GM13976 (cell line): ENCODE data around the gene MST1.

Source experiments
- DNase-seq: peaks from one replicate; pipeline ENCODE4 v3.0.0; 2012; ENCODE audit warnings: low spot score
- CTCF ChIP-seq: IDR thresholded peaks from 2 replicates; pipeline ENCODE4 v1.5.1; 2012; ENCODE audit warnings: borderline replicate concordance, mild to moderate bottlenecking; ENCODE audit not compliant: insufficient read depth; ENCODE audit errors: extremely low read depth, missing control alignments, control extremely low read depth
- in situ Hi-C: fragments of 300-500 bp; cut with MboI; formaldehyde crosslinking; loops from one replicate; pipeline ENCODE4 v1.12.0; 2022; ENCODE audit warnings: low sequenced_read_pairs, mixed read lengths, inconsistent platforms; ENCODE audit not compliant: unreplicated experiment

Gene MST1

GRCh38 chr3:49727924-49728361 is 38.7 kb upstream of the MST1 start:
- no peak for TF ChIP-seq CTCF
- in situ Hi-C loops: no loop called here
- no peak for DNase-seq

- in situ Hi-C loops: no loop called here
- peak; percentile 61 for DNase-seq
- TF ChIP-seq CTCF: no peak
These were observed 38.1 kb upstream of the MST1 start for GRCh38 chr3:49727154-49727923.

- in situ Hi-C loops: no loop called here
- TF ChIP-seq CTCF: no peak
- peak; percentile 15 for DNase-seq
These were observed 36.8 kb upstream of the MST1 start for GRCh38 chr3:49725906-49726681.

GRCh38 chr3:49724586-49724985 is 35.3 kb upstream of the MST1 start:
- DNase-seq: peak; percentile 62
- in situ Hi-C loops: no loop called here
- no peak for TF ChIP-seq CTCF

GRCh38 chr3:49723628-49724551 is 34.6 kb upstream of the MST1 start, which contains the start of gene GMPPB:
TSS of gene GMPPB (minus strand) at chr3:49723951. CDS start at chr3:49723726, 225 bp downstream.
- peak; percentile 99 for DNase-seq
- no peak for TF ChIP-seq CTCF
- in situ Hi-C loops: no loop called here

GRCh38 chr3:49723296-49723627 is 34.0 kb upstream of the MST1 start:
- DNase-seq: peak; percentile 74
- in situ Hi-C loops: no loop called here
- TF ChIP-seq CTCF: no peak
